Adrenal gland (tissue), 5 donors: ENCODE data around the gene SWI5.
"Not testable (repeated sequence)": the region's sequence is repeated elsewhere in the genome, so short reads cannot be mapped to it uniquely, and the experiment has no call there.

Experiments
- POLR2A ChIP-seq, 2 donors: fragments of 450-650 bp; IDR thresholded peaks; one replicate each; pipeline ENCODE4 v1.6.1; 2017; ENCODE audit warnings: antibody characterized with exemption in 2 of 2, mild to moderate bottlenecking in 2 of 2, moderate library complexity in 1 of 2
- TF ChIP-seq, protein P1 (sequence below), 6 experiments: fragments of 450-650 bp in 4 of 6; fragments of 200-600 bp in 2 of 6; sonication (generic) in 1 of 6; IDR thresholded peaks; 1 replicate in 5 of 6; 2 replicates in 1 of 6; pipeline versions ENCODE4 v1.5.1 to v1.8.0; 2016 to 2021; ENCODE audit warnings: antibody characterized with exemption in 6 of 6, mild to moderate bottlenecking in 2 of 6, moderate library complexity in 1 of 6
- donor health status: DM: no; HTN: no; CAD: no.

DNA sequence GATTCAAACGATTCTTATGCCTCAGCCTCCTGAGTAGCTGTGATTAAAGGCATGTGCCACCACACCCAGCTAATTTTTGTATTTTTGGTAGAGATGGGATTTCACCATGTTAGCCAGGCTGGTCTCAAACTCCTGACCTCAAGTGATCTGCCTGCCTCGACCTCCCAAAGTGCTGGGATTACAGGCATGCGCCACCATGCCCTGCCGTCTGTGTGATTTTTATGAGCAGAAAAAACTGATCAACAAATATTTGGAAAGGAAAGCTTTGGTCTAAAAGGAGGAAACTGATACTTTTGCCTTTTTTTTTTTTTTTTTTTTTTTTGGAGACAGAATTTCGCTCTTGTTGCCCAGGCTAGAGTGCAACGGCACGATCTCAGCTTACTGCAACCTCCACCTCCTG is 45.2 kb upstream of the SWI5 start:
- TF ChIP-seq, protein P1, sequence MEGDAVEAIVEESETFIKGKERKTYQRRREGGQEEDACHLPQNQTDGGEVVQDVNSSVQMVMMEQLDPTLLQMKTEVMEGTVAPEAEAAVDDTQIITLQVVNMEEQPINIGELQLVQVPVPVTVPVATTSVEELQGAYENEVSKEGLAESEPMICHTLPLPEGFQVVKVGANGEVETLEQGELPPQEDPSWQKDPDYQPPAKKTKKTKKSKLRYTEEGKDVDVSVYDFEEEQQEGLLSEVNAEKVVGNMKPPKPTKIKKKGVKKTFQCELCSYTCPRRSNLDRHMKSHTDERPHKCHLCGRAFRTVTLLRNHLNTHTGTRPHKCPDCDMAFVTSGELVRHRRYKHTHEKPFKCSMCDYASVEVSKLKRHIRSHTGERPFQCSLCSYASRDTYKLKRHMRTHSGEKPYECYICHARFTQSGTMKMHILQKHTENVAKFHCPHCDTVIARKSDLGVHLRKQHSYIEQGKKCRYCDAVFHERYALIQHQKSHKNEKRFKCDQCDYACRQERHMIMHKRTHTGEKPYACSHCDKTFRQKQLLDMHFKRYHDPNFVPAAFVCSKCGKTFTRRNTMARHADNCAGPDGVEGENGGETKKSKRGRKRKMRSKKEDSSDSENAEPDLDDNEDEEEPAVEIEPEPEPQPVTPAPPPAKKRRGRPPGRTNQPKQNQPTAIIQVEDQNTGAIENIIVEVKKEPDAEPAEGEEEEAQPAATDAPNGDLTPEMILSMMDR (IDR thresholded peaks at IDR 0.05), result not testable (repeated sequence)
- TF ChIP-seq POLR2A (IDR thresholded peaks at IDR 0.05), result not testable (repeated sequence)
